ENCODE data around the gene TOB1. TPM values are rescaled to one million over a fixed set of nuclear protein-coding genes. Genes with fewer than 3 reads are reported as not detected.

The TOB1 gene
- total and polyA plus RNA-seq, 2 of the 4 experiments (the other 2 are of a cell fraction) = 4.3 to 9.0 TPM

GRCh38 chr17:50843150-50843905, 22.8 kb downstream of the TOB1 start:
- Histone ChIP-seq H3K27ac (ENCODE audit: insufficient read depth, low read length) (no peak overlapping the region), H2BK120ac (ENCODE audit: low read depth, low read length) (no peak overlapping the region), H3K4me1 (ENCODE audit: control insufficient read depth, insufficient read depth, low read length) (peaks cover 6% of the 10 kb centered on the region; the same call in 1 of the 2 replicates), H2BK5ac (ENCODE audit: low read depth, low read length, poor library complexity, severe bottlenecking) (no peak overlapping the region), H3K27me3 (ENCODE audit: control insufficient read depth, insufficient read depth, low read length) (no peaks in the 10 kb centered on the region), H3K36me3 (ENCODE audit: control insufficient read depth, insufficient read depth, low read length) (no peaks in the 10 kb centered on the region), H3K79me1 (ENCODE audit: low read depth in 1 of 2, low read length in 2 of 2) (no peaks in the 10 kb centered on the region), H4K8ac (ENCODE audit: low read depth in 2 of 2, low read length in 2 of 2) (no peak overlapping the region), H4K20me1 (ENCODE audit: insufficient read depth, low read length) (no peaks in the 10 kb centered on the region), H4K91ac (ENCODE audit: insufficient read depth, low read depth, low read length) (no peak overlapping the region), H2AK9ac (replicated peaks; ENCODE audit: low read depth, low read length, poor library complexity) (no peak overlapping the region), H2AFZ (replicated peaks; ENCODE audit: low read length, poor library complexity) (peak overlapping the region; percentile 60), H3K23ac (ENCODE audit: low read depth, low read length) (no peak overlapping the region), H3K9ac (ENCODE audit: low read depth, low read length) (no peak overlapping the region), H3K56ac (ENCODE audit: extremely low read depth, insufficient read depth, low read length) (no peak overlapping the region), H3K4me3 (ENCODE audit: insufficient read depth, low read depth, low read length) (no peak overlapping the region), H2BK15ac (ENCODE audit: low read depth, low read length) (no peak overlapping the region), H3K18ac (ENCODE audit: low read depth, low read length) (no peak overlapping the region), H3K9me3 (ENCODE audit: control insufficient read depth, insufficient read depth, low read length) (no peaks in the 10 kb centered on the region), H2BK20ac (ENCODE audit: low read depth, low read length) (no peak overlapping the region), H4K5ac (ENCODE audit: low read depth, low read length) (no peak overlapping the region), H3K4me2 (ENCODE audit: low read depth, low read length) (no peak overlapping the region), H3K14ac (replicated peaks; ENCODE audit: low read depth, low read length) (no peak overlapping the region), H2AK5ac (ENCODE audit: low read depth, low read length) (no peak overlapping the region), H3K9me1 (ENCODE audit: insufficient read depth, low read length) (no peaks in the 10 kb centered on the region), H3K4ac (ENCODE audit: low read depth, low read length) (no peak overlapping the region)
- intact Hi-C loops (cut with micrococcal nuclease) = loop anchor here (5.0 kb wide), 1 partner anchor 361 kb away; no protein-coding TSS in a partner anchor
- POLR2A ChIA-PET (ENCODE audit: unreplicated experiment) = no interaction called here
- no peak for DNase-seq
- TF ChIP-seq MXI1 (IDR thresholded peaks at IDR 0.05; ENCODE audit: borderline replicate concordance, low read depth, low read length) (no peak), CHD1 (IDR thresholded peaks at IDR 0.05; ENCODE audit: low read depth, low read length) (no peak)
- no peak for ATAC-seq (ENCODE audit: low read depth)
- in situ Hi-C loops (cut with MboI; ENCODE audit: low sequenced_read_pairs) = loop anchor here (5.0 kb wide), 2 partner anchors 56 to 296 kb away; partner anchors contain the start of gene SPATA20
- BruUV-seq (replicated peaks) = no TSS peak
- dilution Hi-C loops (cut with HindIII; ENCODE audit: low sequenced_read_pairs, unreplicated experiment) = no loop called here
- CTCF ChIA-PET = interaction anchor here (1.4 kb wide), 1 partner anchor 60 kb away, joined by 8 read pairs; no protein-coding TSS in a partner anchor
- WGBS, 2 experiments (ENCODE audit: extremely low coverage in 2 of 2, insufficient read length in 1 of 2) = 89% methylated on average over 5 of the region's 16 CpGs; no CpG with 5 or more reads in 1 of the 2 experiments
